ENCODE measurements around the gene NFX1.

DNA sequence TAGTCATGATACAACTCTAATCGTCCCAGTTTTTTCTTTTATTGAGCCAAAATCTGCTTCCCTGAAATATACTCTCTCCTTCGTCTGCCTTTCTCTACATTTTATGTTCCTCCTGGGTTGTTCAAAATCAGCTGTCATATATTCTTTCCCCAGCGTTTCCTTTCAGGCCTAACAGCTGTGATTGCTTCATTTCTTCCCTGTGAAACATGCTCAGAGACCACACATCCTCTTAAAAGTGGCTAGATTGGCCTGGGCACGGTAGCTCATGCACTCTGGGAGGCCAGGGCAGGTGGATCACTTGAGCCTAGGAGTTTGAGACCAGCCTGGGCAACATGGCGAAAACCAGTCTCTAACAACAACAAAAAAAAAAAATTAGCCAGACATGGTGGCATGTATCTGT, 25.1 kb downstream of the NFX1 start:
- no peak for TF ChIP-seq CTCF (IDR thresholded peaks at IDR 0.05)
- TF ChIP-seq EP300 (IDR thresholded peaks at IDR 0.05) = no peak
- TF ChIP-seq POLR2A (IDR thresholded peaks at IDR 0.05; ENCODE audit: low read depth) = no peak

Data from esophagus muscularis mucosa (tissue), 4 donors.